ENCODE data around the gene BLVRA.
"Not testable (repeated sequence)": the region's sequence is repeated elsewhere in the genome, so short reads cannot be mapped to it uniquely, and the experiment has no call there.

The BLVRA gene

GRCh38 chr7:43769791-43770465 is 11.4 kb downstream of the BLVRA start:
- DNase-seq (ENCODE audit: low read depth in 2 of 2), result no peak

- DNase-seq (ENCODE audit: low read depth in 2 of 2), result no peak
Measured at GRCh38 chr7:43771128-43771527, 12.6 kb downstream of the BLVRA start.

GRCh38 chr7:43771573-43771972 is 13.1 kb downstream of the BLVRA start:
- DNase-seq (ENCODE audit: low read depth in 2 of 2), result no peak

GRCh38 chr7:43773268-43773667 is 14.8 kb downstream of the BLVRA start:
- DNase-seq (ENCODE audit: low read depth in 2 of 2), result not testable (repeated sequence)

GRCh38 chr7:43775255-43775654 is 16.8 kb downstream of the BLVRA start:
- DNase-seq (ENCODE audit: low read depth in 2 of 2), result not testable (repeated sequence)

GRCh38 chr7:43778293-43779044 is 20.0 kb downstream of the BLVRA start:
- not testable (repeated sequence) for DNase-seq (ENCODE audit: low read depth in 2 of 2)

- DNase-seq (ENCODE audit: low read depth in 2 of 2), result no peak
Measured at GRCh38 chr7:43779045-43779812, 20.7 kb downstream of the BLVRA start.

GRCh38 chr7:43781726-43782607 is 23.5 kb downstream of the BLVRA start:
- DNase-seq (ENCODE audit: low read depth in 2 of 2), result peak; percentile 47 to 52

GRCh38 chr7:43782768-43783555 is 24.5 kb downstream of the BLVRA start:
- no peak for DNase-seq (ENCODE audit: low read depth in 2 of 2)

GRCh38 chr7:43784030-43784584 is 25.6 kb downstream of the BLVRA start:
- no peak for DNase-seq (ENCODE audit: low read depth in 2 of 2)

GRCh38 chr7:43784585-43785087 is 26.2 kb downstream of the BLVRA start:
- not testable (repeated sequence) for DNase-seq (ENCODE audit: low read depth in 2 of 2)

- DNase-seq (ENCODE audit: low read depth in 2 of 2), result peak; percentile 31 to 33
Measured at GRCh38 chr7:43785420-43785819, 26.9 kb downstream of the BLVRA start.

GRCh38 chr7:43787771-43788170 is 29.3 kb downstream of the BLVRA start:
- DNase-seq (ENCODE audit: low read depth in 2 of 2), result no peak

- DNase-seq (ENCODE audit: low read depth in 2 of 2), result no peak
Measured at GRCh38 chr7:43790006-43790405, 31.5 kb downstream of the BLVRA start.

GRCh38 chr7:43790834-43791233 is 32.4 kb downstream of the BLVRA start:
- no peak for DNase-seq (ENCODE audit: low read depth in 2 of 2)

GRCh38 chr7:43791665-43792064 is 33.2 kb downstream of the BLVRA start:
- no peak for DNase-seq (ENCODE audit: low read depth in 2 of 2)

- DNase-seq (ENCODE audit: low read depth in 2 of 2), result no peak
Measured at GRCh38 chr7:43792471-43793150, 34.1 kb downstream of the BLVRA start.

- no peak for DNase-seq (ENCODE audit: low read depth in 2 of 2)
Measured at GRCh38 chr7:43799605-43800004, 41.1 kb downstream of the BLVRA start.

GRCh38 chr7:43803865-43804264 is 45.4 kb downstream of the BLVRA start:
- DNase-seq (ENCODE audit: low read depth in 2 of 2), result no peak

GRCh38 chr7:43808410-43808809 is 49.9 kb downstream of the BLVRA start:
- DNase-seq (ENCODE audit: low read depth in 2 of 2), result no peak
